ENCODE measurements around the gene ECSCR.
"Not testable (repeated sequence)": the region's sequence is repeated elsewhere in the genome, so short reads cannot be mapped to it uniquely, and the experiment has no call there.

The ECSCR gene

DNA sequence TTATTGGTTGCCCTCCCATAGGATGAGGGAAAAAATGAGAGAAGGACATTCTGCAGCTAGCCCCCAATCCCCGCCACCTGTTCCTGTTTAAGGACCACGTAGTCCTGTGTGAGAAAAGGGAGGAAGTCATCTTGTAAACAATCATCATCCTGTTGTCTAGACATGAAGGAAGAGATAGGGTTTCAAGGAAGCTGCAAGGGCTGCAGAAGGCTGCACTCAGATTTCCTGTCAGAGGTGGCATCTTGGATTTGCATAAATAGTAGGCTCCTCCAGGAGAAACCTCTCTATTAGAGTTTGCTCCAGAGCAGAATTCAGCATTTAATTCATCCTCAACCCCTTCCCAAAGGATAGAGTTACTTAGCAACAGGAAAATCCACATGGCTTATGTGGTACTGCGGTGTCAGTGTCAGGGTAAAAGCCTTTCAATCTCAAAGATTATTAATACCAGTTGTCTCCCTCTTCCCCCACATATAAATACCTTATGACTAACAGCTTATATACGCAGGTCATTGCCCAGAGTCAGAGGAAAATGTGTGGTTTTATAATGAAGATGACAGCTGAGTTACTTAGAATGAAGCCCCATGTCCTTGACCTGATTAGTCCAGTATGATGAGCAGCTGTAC is 18.6 kb downstream of the ECSCR start:
- no peak for DNase-seq

GRCh38 chr5:139440416-139440815 is 22.1 kb downstream of the ECSCR start:
- DNase-seq: not testable (repeated sequence)

DNA sequence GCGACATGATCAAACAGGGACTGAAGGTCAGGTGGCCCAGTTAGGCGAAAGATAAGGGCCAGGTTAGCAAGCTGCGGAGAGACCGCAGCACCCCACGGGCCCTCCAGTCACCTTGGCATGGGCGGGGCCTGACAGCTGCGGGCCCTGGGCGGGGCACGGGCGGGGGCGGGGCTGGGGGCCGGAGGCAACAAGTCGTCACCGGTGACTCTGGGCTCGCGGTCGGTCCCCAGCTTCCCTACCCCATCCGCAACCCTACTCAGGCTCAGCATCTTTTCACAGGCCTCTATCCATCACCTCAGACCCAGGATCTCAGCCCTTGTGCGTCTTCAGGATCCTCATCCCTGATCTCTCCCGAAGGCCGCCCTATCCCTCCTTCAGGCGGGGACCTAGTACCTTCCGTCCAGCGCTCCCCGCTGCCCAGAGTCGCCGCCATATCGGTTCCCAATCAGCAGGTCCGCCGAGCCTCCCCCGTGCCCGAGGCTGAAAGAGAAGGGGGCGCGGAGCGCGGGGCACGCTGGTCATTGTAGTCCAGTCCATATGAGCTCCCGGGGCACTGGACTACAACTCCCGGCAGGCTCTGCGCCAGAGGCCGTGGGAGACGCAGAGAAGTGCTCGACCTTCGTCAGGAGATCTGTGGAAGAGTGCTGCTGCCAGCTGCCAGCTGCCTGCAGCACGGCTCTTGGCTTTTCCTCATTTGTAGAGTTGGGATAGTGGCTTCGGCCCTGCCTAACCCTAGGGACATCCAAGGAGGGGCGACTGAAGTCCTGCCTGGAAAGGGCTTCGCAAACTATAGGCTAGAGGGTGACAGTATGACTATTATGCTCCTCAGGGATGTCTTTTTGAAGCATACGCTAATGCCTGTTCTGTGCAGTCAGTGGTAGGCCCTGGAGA is 23.3 kb downstream of the ECSCR start, which contains the start of gene DNAJC18:
Gene DNAJC18 (minus strand): TSS at position 513 of the 891 bp plus-strand sequence. CDS start 80 bp downstream, at position 433.
- peak; percentile 92 to 93 for DNase-seq

GRCh38 chr5:139438707-139439012 is 23.9 kb downstream of the ECSCR start:
- no peak for DNase-seq

GRCh38 chr5:139435676-139436075 is 26.9 kb downstream of the ECSCR start:
- DNase-seq: no peak

GRCh38 chr5:139431706-139432105 is 30.8 kb downstream of the ECSCR start:
- no peak for DNase-seq

- no peak for DNase-seq
Observed at GRCh38 chr5:139430015-139430414, 32.5 kb downstream of the ECSCR start.

GRCh38 chr5:139426203-139426885 is 36.2 kb downstream of the ECSCR start:
- no peak for DNase-seq

GRCh38 chr5:139425497-139425896 is 37.0 kb downstream of the ECSCR start:
- no peak for DNase-seq

GRCh38 chr5:139422307-139422893 is 40.1 kb downstream of the ECSCR start:
- DNase-seq: peak; percentile 18 to 74

DNA sequence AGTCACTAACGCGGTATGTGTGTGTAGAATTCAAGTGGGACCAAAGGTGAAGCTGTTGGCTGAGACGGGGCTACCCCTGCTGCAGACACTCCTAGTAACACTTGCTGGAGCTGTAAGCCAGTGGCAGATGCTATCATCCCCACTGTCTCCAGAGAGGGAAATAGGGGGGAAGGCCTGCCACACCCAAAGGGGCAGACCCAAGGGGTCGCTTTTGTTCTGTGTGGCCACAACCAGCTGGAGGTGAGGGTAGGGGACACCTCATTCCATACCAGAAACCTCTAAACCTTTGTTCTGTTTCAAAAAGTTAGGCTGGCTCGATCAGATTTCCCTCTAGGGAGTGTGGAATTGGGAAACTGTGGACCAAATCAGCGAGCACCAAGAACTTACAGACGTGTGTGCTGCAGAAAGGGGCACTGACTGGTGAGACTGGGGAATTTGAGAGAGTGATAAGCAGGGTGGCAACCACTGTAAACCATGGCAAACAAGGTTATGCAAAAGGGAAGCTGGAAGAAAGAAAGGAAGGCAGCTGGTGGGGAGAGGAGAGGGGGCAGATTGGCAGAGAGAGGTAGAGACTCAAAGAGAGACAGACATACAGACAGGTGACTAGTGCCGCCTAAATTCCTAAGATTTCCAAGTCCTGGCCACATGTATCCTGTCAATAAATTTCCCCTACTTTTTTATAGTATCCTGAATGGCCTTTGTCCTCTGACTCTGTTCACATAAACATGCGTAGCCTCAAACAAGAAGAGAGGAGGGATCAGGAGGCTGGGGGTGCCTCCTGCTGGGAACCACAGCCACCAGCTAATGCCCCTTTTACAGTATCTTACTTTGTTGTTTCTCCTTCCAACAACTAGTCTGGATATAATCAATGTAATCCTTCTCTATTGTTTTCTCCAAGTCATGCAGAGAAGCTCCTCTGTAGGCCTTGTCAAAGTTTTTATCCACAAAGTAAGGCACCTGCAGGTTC is 43.0 kb downstream of the ECSCR start:
- no peak for DNase-seq

DNA sequence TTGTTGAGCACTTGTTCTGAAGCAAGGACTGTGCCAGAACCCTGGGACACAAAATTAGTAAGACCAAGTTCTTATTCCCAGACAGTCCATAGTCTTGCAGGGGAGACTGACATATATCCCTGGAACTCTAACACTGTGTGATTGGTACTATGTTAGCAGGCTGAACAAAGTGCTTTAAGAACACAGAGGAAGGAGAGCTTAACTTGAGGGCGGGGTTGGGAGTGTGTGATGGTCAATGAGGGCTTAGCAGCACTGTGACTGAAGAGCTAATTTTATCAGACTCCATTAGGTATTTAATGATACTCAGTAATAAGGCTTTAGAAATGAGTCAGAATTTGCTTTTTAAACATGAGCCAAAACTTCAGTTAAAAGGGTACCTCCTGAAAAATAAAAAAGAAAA is 43.8 kb downstream of the ECSCR start:
- no peak for DNase-seq

DNA sequence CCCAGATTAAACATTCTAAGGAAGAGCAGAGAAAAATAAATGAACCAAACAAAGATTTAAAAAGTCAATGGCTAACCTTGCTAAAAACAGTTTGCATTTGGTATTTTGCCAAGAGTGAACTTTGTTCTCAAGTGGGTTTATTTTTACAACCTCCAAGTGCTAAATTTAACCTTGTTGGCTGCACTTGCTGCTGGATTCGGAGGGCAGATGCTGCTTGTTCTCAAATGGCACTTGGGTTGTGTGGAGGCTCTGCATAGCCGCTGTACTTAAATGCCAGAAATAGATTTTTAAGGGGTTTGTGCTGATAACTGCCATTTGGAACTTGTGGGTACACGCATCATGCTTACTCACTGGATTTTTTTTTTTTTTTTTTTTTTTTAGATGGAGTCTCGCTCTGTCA is 45.3 kb downstream of the ECSCR start:
- DNase-seq: peak in 1 of 2 donors; percentile 27

- DNase-seq: no peak
Observed at GRCh38 chr5:139416651-139417050, 45.9 kb downstream of the ECSCR start.

GRCh38 chr5:139415869-139416268 is 46.7 kb downstream of the ECSCR start:
- DNase-seq: no peak

GRCh38 chr5:139415221-139415861 is 47.2 kb downstream of the ECSCR start:
- peak; percentile 82 to 90 for DNase-seq

- peak; percentile 26 to 43 for DNase-seq
Observed at GRCh38 chr5:139414581-139415130, 47.9 kb downstream of the ECSCR start.

GRCh38 chr5:139413963-139414362 is 48.6 kb downstream of the ECSCR start:
- DNase-seq: no peak

- no peak for DNase-seq
Observed at GRCh38 chr5:139413153-139413552, 49.4 kb downstream of the ECSCR start.

- peak in 1 of 2 donors; percentile 40 for DNase-seq
Observed at GRCh38 chr5:139410993-139411828, 51.3 kb downstream of the ECSCR start.

Data from hippocampal formation (tissue), 2 donors.